NCI-H510A treated with DMSO at 0.1 percent for 48 hours (cell line): Measurements from ENCODE around the gene MYLK.
"Not testable (repeated sequence)": the region's sequence is repeated elsewhere in the genome, so short reads cannot be mapped to it uniquely, and the experiment has no call there.

Source experiments
- DNase-seq: peaks from one replicate; lab custom pipeline; 2025; lab: John Stamatoyannopoulos, UW

Gene MYLK

GRCh38 chr3:123750209-123750608, 133.9 kb downstream of the MYLK start:
- DNase-seq, result no peak

GRCh38 chr3:123749711-123750110, 134.4 kb downstream of the MYLK start:
- DNase-seq, result no peak

- no peak for DNase-seq
These were observed 138.8 kb downstream of the MYLK start for GRCh38 chr3:123745184-123745855.

- DNase-seq, result no peak
These were observed 140.1 kb downstream of the MYLK start for GRCh38 chr3:123744064-123744463.

- DNase-seq, result no peak
These were observed 141.0 kb downstream of the MYLK start for GRCh38 chr3:123743121-123743520.

- no peak for DNase-seq
These were observed 143.1 kb downstream of the MYLK start for GRCh38 chr3:123741041-123741511.

GRCh38 chr3:123740391-123740822, 143.7 kb downstream of the MYLK start:
- no peak for DNase-seq

- DNase-seq, result no peak
These were observed 144.4 kb downstream of the MYLK start for GRCh38 chr3:123739754-123740153.

GRCh38 chr3:123739106-123739505, 145.0 kb downstream of the MYLK start:
- DNase-seq, result no peak

GRCh38 chr3:123738522-123738921, 145.6 kb downstream of the MYLK start:
- DNase-seq, result not testable (repeated sequence)

GRCh38 chr3:123737168-123737567, 147.0 kb downstream of the MYLK start:
- no peak for DNase-seq

- DNase-seq, result no peak
These were observed 148.7 kb downstream of the MYLK start for GRCh38 chr3:123735456-123735855.

- DNase-seq, result no peak
These were observed 149.6 kb downstream of the MYLK start for GRCh38 chr3:123734527-123734902.

GRCh38 chr3:123733805-123734526, 150.2 kb downstream of the MYLK start:
- DNase-seq, result no peak

- no peak for DNase-seq
These were observed 150.8 kb downstream of the MYLK start for GRCh38 chr3:123733341-123733740.

- DNase-seq, result no peak
These were observed 151.7 kb downstream of the MYLK start for GRCh38 chr3:123732447-123732846.

- no peak for DNase-seq
These were observed 153.3 kb downstream of the MYLK start for GRCh38 chr3:123730829-123731228.

- DNase-seq, result no peak
These were observed 155.1 kb downstream of the MYLK start for GRCh38 chr3:123728991-123729390.

GRCh38 chr3:123728014-123728413, 156.1 kb downstream of the MYLK start:
- DNase-seq, result no peak

GRCh38 chr3:123725652-123726400, 158.3 kb downstream of the MYLK start:
- no peak for DNase-seq

- DNase-seq, result no peak
These were observed 159.8 kb downstream of the MYLK start for GRCh38 chr3:123724306-123724705.

GRCh38 chr3:123723522-123724168, 160.5 kb downstream of the MYLK start:
- peak; percentile 64 for DNase-seq
